Esophagus muscularis mucosa (tissue), 4 donors: Measurements from ENCODE around the gene C2orf78.
A peak's percentile ranks its signal among the peaks of the same experiment; 100 is the strongest.

Source experiments
- EP300 ChIP-seq: sonication (generic); formaldehyde crosslinking; IDR thresholded peaks from one replicate; pipeline ENCODE4 v1.6.1; 2017; ENCODE audit warnings: antibody characterized with exemption
- POLR2A ChIP-seq: fragments of 450-650 bp; IDR thresholded peaks from one replicate; pipeline ENCODE4 v1.6.1; 2017; ENCODE audit warnings: antibody characterized with exemption, moderate library complexity, mild to moderate bottlenecking, low read depth
- POLR2AphosphoS5 ChIP-seq, 2 donors: sonication (generic); formaldehyde crosslinking; IDR thresholded peaks; one replicate each; pipeline ENCODE4 v1.6.1; 2017; ENCODE audit warnings: antibody characterized with exemption in 2 of 2
- TF ChIP-seq, protein P1 (sequence below), 3 experiments: fragments of 200-600 bp in 2 of 3; fragments of 450-650 bp in 1 of 3; sonication (generic) in 2 of 3; IDR thresholded peaks; one replicate each; pipeline ENCODE4 v1.5.1; 2017 to 2019; ENCODE audit warnings: antibody characterized with exemption in 3 of 3, mild to moderate bottlenecking in 2 of 3, moderate library complexity in 1 of 3

DNA sequence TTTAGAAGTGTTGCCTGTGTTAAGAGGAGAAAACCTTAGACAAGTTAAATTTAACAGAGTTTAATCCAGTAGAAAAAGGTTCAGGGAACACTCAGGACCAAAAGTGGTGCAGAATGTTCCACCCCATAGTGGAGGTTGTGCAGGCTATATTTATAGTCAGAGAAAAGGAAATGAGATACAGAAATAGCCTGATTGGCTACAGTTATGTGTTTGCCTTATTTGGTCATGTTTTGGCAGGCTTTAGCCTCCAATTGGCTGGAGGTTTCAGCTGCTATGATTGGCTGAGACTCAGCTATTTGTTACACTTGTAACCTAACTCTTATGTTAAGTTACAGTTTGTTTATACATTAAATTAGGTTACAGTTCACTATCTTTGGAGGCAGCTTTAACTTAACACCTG is 48.9 kb downstream of the C2orf78 start:
- TF ChIP-seq, protein P1, sequence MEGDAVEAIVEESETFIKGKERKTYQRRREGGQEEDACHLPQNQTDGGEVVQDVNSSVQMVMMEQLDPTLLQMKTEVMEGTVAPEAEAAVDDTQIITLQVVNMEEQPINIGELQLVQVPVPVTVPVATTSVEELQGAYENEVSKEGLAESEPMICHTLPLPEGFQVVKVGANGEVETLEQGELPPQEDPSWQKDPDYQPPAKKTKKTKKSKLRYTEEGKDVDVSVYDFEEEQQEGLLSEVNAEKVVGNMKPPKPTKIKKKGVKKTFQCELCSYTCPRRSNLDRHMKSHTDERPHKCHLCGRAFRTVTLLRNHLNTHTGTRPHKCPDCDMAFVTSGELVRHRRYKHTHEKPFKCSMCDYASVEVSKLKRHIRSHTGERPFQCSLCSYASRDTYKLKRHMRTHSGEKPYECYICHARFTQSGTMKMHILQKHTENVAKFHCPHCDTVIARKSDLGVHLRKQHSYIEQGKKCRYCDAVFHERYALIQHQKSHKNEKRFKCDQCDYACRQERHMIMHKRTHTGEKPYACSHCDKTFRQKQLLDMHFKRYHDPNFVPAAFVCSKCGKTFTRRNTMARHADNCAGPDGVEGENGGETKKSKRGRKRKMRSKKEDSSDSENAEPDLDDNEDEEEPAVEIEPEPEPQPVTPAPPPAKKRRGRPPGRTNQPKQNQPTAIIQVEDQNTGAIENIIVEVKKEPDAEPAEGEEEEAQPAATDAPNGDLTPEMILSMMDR (IDR thresholded peaks at IDR 0.05): no peak
- TF ChIP-seq POLR2A (no peak), POLR2AphosphoS5 (IDR thresholded peaks at IDR 0.05) (peak; percentile 51 to 77), EP300 (no peak)
